NB4 (cell line): ENCODE measurements around the gene INSIG1.

Experiments
- DNase-seq: peaks from one replicate; pipeline ENCODE4 v3.0.0; 2010; ENCODE audit warnings: low read depth
- H3K4me3 ChIP-seq: one replicate; pipeline ENCODE4 v1.5.1; 2011; ENCODE audit warnings: mild to moderate bottlenecking, low read depth, low read length, moderate library complexity
- CTCF ChIP-seq: IDR thresholded peaks from one replicate; pipeline ENCODE4 v1.5.1; 2012; ENCODE audit warnings: low read depth, low read length
- MAX ChIP-seq: IDR thresholded peaks from 2 replicates; pipeline ENCODE4 v1.6.1; 2011; ENCODE audit warnings: low read depth, low read length
- MYC ChIP-seq: IDR thresholded peaks from 2 replicates; pipeline ENCODE4 v1.6.1; 2011; ENCODE audit warnings: low read depth, low read length
- POLR2A ChIP-seq: IDR thresholded peaks from 2 replicates; pipeline ENCODE4 v1.6.1; 2011; ENCODE audit warnings: mild to moderate bottlenecking; ENCODE audit not compliant: insufficient read length; ENCODE audit errors: extremely low read depth

INSIG1 gene

GRCh38 chr7:155280446-155281397 lies 17.0 kb upstream of the INSIG1 start:
- DNase-seq: no peak
- no peak overlapping the region for H3K4me3 ChIP-seq
- TF ChIP-seq MYC: no peak
- no peak for TF ChIP-seq POLR2A
- no peak for TF ChIP-seq CTCF
- no peak for TF ChIP-seq MAX

- TF ChIP-seq MYC (no peak), MAX (no peak), CTCF (no peak), POLR2A (no peak)
- no peak overlapping the region for H3K4me3 ChIP-seq
- no peak for DNase-seq
Observed at GRCh38 chr7:155281398-155281969, 16.2 kb upstream of the INSIG1 start.

- TF ChIP-seq POLR2A: no peak
- TF ChIP-seq CTCF: no peak
- TF ChIP-seq MAX: no peak
- no peak for TF ChIP-seq MYC
- no peak overlapping the region for H3K4me3 ChIP-seq
- no peak for DNase-seq
Observed at GRCh38 chr7:155282671-155283070, 15.0 kb upstream of the INSIG1 start.

GRCh38 chr7:155283565-155284194 lies 14.0 kb upstream of the INSIG1 start:
- no peak overlapping the region for H3K4me3 ChIP-seq
- TF ChIP-seq POLR2A (no peak), MAX (no peak), CTCF (no peak), MYC (no peak)
- peak; percentile 39 for DNase-seq

- no peak for DNase-seq
- TF ChIP-seq CTCF (no peak), MAX (no peak), POLR2A (no peak), MYC (no peak)
- H3K4me3 ChIP-seq: no peak overlapping the region
Observed at GRCh38 chr7:155284496-155285274, 13.0 kb upstream of the INSIG1 start.
